ENCODE results near the gene IGSF22. TPM values are rescaled to one million over a fixed set of nuclear protein-coding genes. Genes with fewer than 3 reads are reported as not detected.

Gene IGSF22
- total RNA-seq, 1 experiment from 2014 or later, result not detected

Other genes starting within 250 kb of the IGSF22 start
- 61.9 TPM for gene TSG101, start 199.2 kb downstream of the IGSF22 start, total RNA-seq (2021; ENCODE audit: unreplicated experiment)
- 13.7 TPM for gene UEVLD, start 137.5 kb downstream of the IGSF22 start, total RNA-seq (2021; ENCODE audit: unreplicated experiment)
- gene MISFA, start 126.4 kb downstream of the IGSF22 start, total RNA-seq (2021; ENCODE audit: unreplicated experiment), result 3.2 TPM
- gene SPTY2D1, start 91.8 kb downstream of the IGSF22 start, total RNA-seq (2021; ENCODE audit: unreplicated experiment), result 19.7 TPM
- gene TMEM86A, start 27.4 kb downstream of the IGSF22 start, total RNA-seq (2021; ENCODE audit: unreplicated experiment), result 2.0 TPM
- gene PTPN5, start 65.6 kb upstream of the IGSF22 start, total RNA-seq (2021; ENCODE audit: unreplicated experiment), result not detected
- not detected for gene MRGPRX1, start 213.2 kb upstream of the IGSF22 start, total RNA-seq (2021; ENCODE audit: unreplicated experiment)

Data from HCT116 (cell line).